Smooth muscle cell of the umbilical artery (primary cell): Measurements from ENCODE around the gene NCKAP5L. TPM values are rescaled to one million over a fixed set of nuclear protein-coding genes. Genes with fewer than 3 reads are reported as not detected.

Source experiments
- total RNA-seq: library from RNA; depleted of rRNA; stranded (reverse); fragments of >200 nt; gene quantifications from 2 replicates; pipeline ENCODE4 v1.2.3, GENCODE V29; 2014

Gene NCKAP5L
- total RNA-seq: 25.5 and 27.0 TPM in 2 replicates

GRCh38 chr12:49828133-49829091, at the start of gene NCKAP5L:
NCKAP5L (minus strand) TSS chr12:49828413; CDS start chr12:49804044, 24,369 bp downstream.

GRCh38 chr12:49842519-49843352, 14.5 kb upstream of the NCKAP5L start, which contains the start of gene BCDIN3D:
BCDIN3D (minus strand) TSS chr12:49843106; CDS start chr12:49843087, 19 bp downstream.

Other genes with a start within 250 kb of the NCKAP5L start
- gene FAM186B, start 222.8 kb downstream of the NCKAP5L start, total RNA-seq: under 0.01 and 0.09 TPM in 2 replicates
- 11.6 and 12.5 TPM in 2 replicates for gene PRPF40B, start 204.9 kb downstream of the NCKAP5L start, total RNA-seq
- gene FMNL3, start 121.0 kb downstream of the NCKAP5L start, total RNA-seq: 23.8 and 50.0 TPM in 2 replicates
- gene TMBIM6, start 86.9 kb downstream of the NCKAP5L start, total RNA-seq: 354 and 370 TPM in 2 replicates
- gene BCDIN3D, start 14.7 kb upstream of the NCKAP5L start, total RNA-seq: 3.2 and 3.9 TPM in 2 replicates
- 0.65 and 1.5 TPM in 2 replicates for gene FAIM2, start 75.5 kb upstream of the NCKAP5L start, total RNA-seq
- gene AQP2, start 122.3 kb upstream of the NCKAP5L start, total RNA-seq: not detected in 2 replicates
- not detected in 2 replicates for gene AQP5, start 133.5 kb upstream of the NCKAP5L start, total RNA-seq
- not detected in 2 replicates for gene AQP6, start 144.5 kb upstream of the NCKAP5L start, total RNA-seq
- gene RACGAP1, start 197.1 kb upstream of the NCKAP5L start, total RNA-seq: 13.7 and 41.1 TPM in 2 replicates
- 2.7 and 4.8 TPM in 2 replicates for gene ASIC1, start 229.2 kb upstream of the NCKAP5L start, total RNA-seq